H1 (cell line): ENCODE data around the gene F10. TPM values are rescaled to one million over a fixed set of nuclear protein-coding genes. Genes with fewer than 3 reads are reported as not detected.

Experiments used
- CTCF ChIA-PET: fragments of 300-600 bp; sonication (Branson Sonifier 250); formaldehyde crosslinking; loops from one replicate; lab custom pipeline; 2021; ENCODE audit not compliant: partially characterized antibody; lab: Charles Lee
- POLR2A ChIA-PET: fragments of 300-600 bp; sonication (Branson Sonifier 250); formaldehyde crosslinking; loops from one replicate; lab custom pipeline; 2021; ENCODE audit warnings: inconsistent platforms; ENCODE audit not compliant: partially characterized antibody; lab: Charles Lee
- DNase-seq, 2 experiments: peaks; one replicate each; pipeline versions ENCODE4 v3.0.0 to v3.0.0-alpha.2; 2010 to 2022; ENCODE audit warnings: low spot score in 2 of 2, low read depth in 1 of 2, mixed read lengths in 1 of 2
- FAIRE-seq: peaks from 2 replicates; lab custom pipeline; 2011; peaks lifted over from hg19 to GRCh38; lab: Jason Lieb, UNC
- H2AFZ ChIP-seq: 2 replicates; pipeline ENCODE4 v1.8.1; 2012; ENCODE audit warnings: low read length, inconsistent platforms
- H2AK5ac ChIP-seq: 2 replicates; pipeline ENCODE4 v1.6.1; 2013; ENCODE audit warnings: low read depth, low read length
- H2BK120ac ChIP-seq: replicated peaks from 2 replicates; pipeline ENCODE3; 2013; ENCODE audit warnings: low read depth, low read length, inconsistent platforms
- H2BK12ac ChIP-seq: 2 replicates; pipeline ENCODE4 v1.6.1; 2013; ENCODE audit warnings: low read depth, low read length
- H2BK15ac ChIP-seq: 2 replicates; pipeline ENCODE4 v1.6.1; 2013; ENCODE audit warnings: low read length
- H2BK20ac ChIP-seq: 2 replicates; pipeline ENCODE4 v1.6.1; 2013; ENCODE audit warnings: low read length
- H2BK5ac ChIP-seq: 2 replicates; pipeline ENCODE4 v1.6.1; 2013; ENCODE audit warnings: low read depth, low read length
- H3K14ac ChIP-seq: 2 replicates; pipeline ENCODE4 v1.6.1; 2013; ENCODE audit warnings: inconsistent platforms; ENCODE audit not compliant: insufficient read length
- H3K18ac ChIP-seq: 2 replicates; pipeline ENCODE4 v1.6.1; 2013; ENCODE audit warnings: low read length; ENCODE audit errors: extremely low read depth
- H3K23ac ChIP-seq: 2 replicates; pipeline ENCODE4 v1.6.1; 2013; ENCODE audit warnings: inconsistent platforms; ENCODE audit not compliant: insufficient read length
- H3K23me2 ChIP-seq: 2 replicates; pipeline ENCODE4 v1.6.1; 2013; ENCODE audit warnings: low read depth, low read length
- H3K27ac ChIP-seq: 2 replicates; pipeline ENCODE4 v1.6.1; 2011; ENCODE audit warnings: low read depth, low read length, inconsistent platforms
- H3K27me3 ChIP-seq, 4 experiments: replicated peaks in 1 of 4; 1 replicate in 1 of 4; 2 replicates in 3 of 4; pipeline versions ENCODE4 v1.6.1 to v1.8.1; 2011 to 2013; ENCODE audit warnings: low read length in 3 of 4, mild to moderate bottlenecking in 3 of 4, inconsistent platforms in 2 of 4, mixed read lengths in 2 of 4, moderate library complexity in 1 of 4; ENCODE audit not compliant: control insufficient read depth in 3 of 4, insufficient read depth in 3 of 4; ENCODE audit errors: extremely low read depth in 1 of 4
- H3K36me3 ChIP-seq, 4 experiments: 2 replicates each; pipeline versions ENCODE4 v1.6.1 to v1.8.1; 2011 to 2013; ENCODE audit warnings: mild to moderate bottlenecking in 4 of 4, low read length in 3 of 4, moderate library complexity in 2 of 4, control low read depth in 1 of 4, inconsistent platforms in 1 of 4; ENCODE audit not compliant: insufficient read depth in 4 of 4, control insufficient read depth in 2 of 4
- H3K4ac ChIP-seq: replicated peaks from 2 replicates; pipeline ENCODE3; 2013; ENCODE audit warnings: low read length, low read depth, mixed read lengths, inconsistent platforms; ENCODE audit not compliant: insufficient read length
- H3K4me1 ChIP-seq, 4 experiments: replicated peaks in 1 of 4; 1 replicate in 1 of 4; 2 replicates in 3 of 4; pipeline versions ENCODE4 v1.6.1 to v1.8.1; 2011 to 2013; ENCODE audit warnings: low read length in 3 of 4, inconsistent platforms in 2 of 4, mixed read lengths in 1 of 4; ENCODE audit not compliant: insufficient read depth in 4 of 4, control insufficient read depth in 3 of 4
- H3K4me2 ChIP-seq, 2 experiments: 2 replicates each; pipeline versions ENCODE4 v1.6.1 to v1.8.1; 2011 to 2013; ENCODE audit warnings: low read depth in 2 of 2, low read length in 2 of 2, control low read depth in 1 of 2, inconsistent platforms in 1 of 2, mild to moderate bottlenecking in 1 of 2; ENCODE audit not compliant: insufficient read depth in 1 of 2
- H3K4me3 ChIP-seq, 4 experiments: fragments of 200-600, 300-600 bp in 1 of 4; sonication (generic), shearing (Covaris generic), sonication (Bioruptor Twin) in 1 of 4; 2 replicates each; pipeline versions ENCODE4 v1.5.1 to v1.8.1; 2011 to 2016; ENCODE audit warnings: low read length in 4 of 4, low read depth in 3 of 4, control low read depth in 2 of 4, inconsistent platforms in 2 of 4, mild to moderate bottlenecking in 2 of 4, mixed read lengths in 1 of 4, moderate library complexity in 1 of 4; ENCODE audit not compliant: insufficient read depth in 2 of 4; ENCODE audit errors: extremely low read depth in 1 of 4
- H3K56ac ChIP-seq: replicated peaks from 2 replicates; pipeline ENCODE3; 2013; ENCODE audit warnings: low read depth, mild to moderate bottlenecking, mixed read lengths, low read length, inconsistent platforms; ENCODE audit not compliant: insufficient read length
- H3K79me1 ChIP-seq: 2 replicates; pipeline ENCODE4 v1.6.1; 2013; ENCODE audit warnings: low read depth, low read length, control low read depth
- H3K79me2 ChIP-seq, 2 experiments: 2 replicates each; pipeline versions ENCODE4 v1.6.1 to v1.8.1; 2012 to 2013; ENCODE audit warnings: low read length in 2 of 2, mild to moderate bottlenecking in 2 of 2, inconsistent platforms in 1 of 2; ENCODE audit not compliant: insufficient read depth in 2 of 2, control insufficient read depth in 1 of 2
- H3K9ac ChIP-seq, 4 experiments: replicated peaks in 1 of 4; 1 replicate in 1 of 4; 2 replicates in 3 of 4; pipeline versions ENCODE4 v1.6.1 to v1.8.1; 2011 to 2013; ENCODE audit warnings: low read depth in 3 of 4, low read length in 3 of 4, control low read depth in 2 of 4, mild to moderate bottlenecking in 2 of 4, moderate library complexity in 2 of 4, inconsistent platforms in 1 of 4; ENCODE audit errors: extremely low read depth in 1 of 4
- H3K9me3 ChIP-seq, 2 experiments: 2 replicates each; pipeline versions ENCODE4 v1.6.1 to v1.8.1; 2012 to 2013; ENCODE audit warnings: mild to moderate bottlenecking in 2 of 2, moderate library complexity in 2 of 2, control low read depth in 1 of 2, inconsistent platforms in 1 of 2, low read depth in 1 of 2, low read length in 1 of 2, mixed read lengths in 1 of 2; ENCODE audit not compliant: insufficient read depth in 2 of 2
- H4K20me1 ChIP-seq, 2 experiments: replicated peaks in 1 of 2; 2 replicates each; pipeline versions ENCODE3 to v1.8.1; 2011 to 2013; ENCODE audit warnings: inconsistent platforms in 2 of 2, low read length in 2 of 2, mild to moderate bottlenecking in 1 of 2; ENCODE audit not compliant: insufficient read depth in 2 of 2, control insufficient read depth in 1 of 2
- H4K5ac ChIP-seq: 2 replicates; pipeline ENCODE4 v1.6.1; 2013; ENCODE audit warnings: low read length, low read depth, mixed read lengths, inconsistent platforms; ENCODE audit not compliant: insufficient read length
- H4K8ac ChIP-seq: 2 replicates; pipeline ENCODE4 v1.8.0; 2013; ENCODE audit warnings: mild to moderate bottlenecking, moderate library complexity, low read length, inconsistent platforms; ENCODE audit not compliant: insufficient read depth; ENCODE audit errors: extremely low read depth
- H4K91ac ChIP-seq: replicated peaks from 2 replicates; pipeline ENCODE3; 2013; ENCODE audit warnings: low read length, mixed read lengths, inconsistent platforms; ENCODE audit not compliant: insufficient read length
- JUND ChIP-seq: IDR thresholded peaks from 2 replicates; pipeline ENCODE4 v1.6.1; 2011; ENCODE audit warnings: mild to moderate bottlenecking, improper control_type of control experiment, low read length
- MAX ChIP-seq: IDR thresholded peaks from 2 replicates; pipeline ENCODE4 v1.6.1; 2012; ENCODE audit warnings: inconsistent platforms
- WGBS, 2 experiments: shearing (Covaris generic) in 1 of 2; methylation state at CpG; one replicate each; pipeline versions ENCODE4 v1.1.6 to v1.1.7; 2013 to 2015; ENCODE audit warnings: low lambda C conversion rate in 2 of 2, mixed read lengths in 2 of 2, inconsistent platforms in 1 of 2, low coverage in 1 of 2, missing lambda C conversion rate in 1 of 2; ENCODE audit not compliant: insufficient replicate concordance in 2 of 2, insufficient coverage in 1 of 2, insufficient read length in 1 of 2; ENCODE audit errors: extremely low coverage in 1 of 2, missing lambda C conversion rate in 1 of 2; 5-methylcytosine and 5-hydroxymethylcytosine counted together
- polyA plus RNA-seq, 7 experiments: library from polyadenylated mRNA; depleted of rRNA in 3 of 7; stranded (reverse) in 5 of 7; unstranded in 2 of 7; fragments of >200 nt in 5 of 7; fragments of 200-250 nt in 2 of 7; gene quantifications; 1 replicate in 5 of 7; 2 replicates in 1 of 7; 4 replicates in 1 of 7; pipeline versions ENCODE4 v1.2.1 to v1.2.3, GENCODE V29; 2011 to 2013; ENCODE audit warnings: missing spikeins in 2 of 7, mixed read lengths in 2 of 7
- total RNA-seq: library from RNA; stranded (reverse); fragmentation: NEBNext Ultra II Directional; extraction: Animal tissue kit (Norgen Biotek cat#: 25700); gene quantifications from 2 replicates; pipeline ENCODE4 v1.2.1, GENCODE V29; 2021
- TF ChIP-seq, protein P1 (sequence below): IDR thresholded peaks from 2 replicates; pipeline ENCODE4 v1.6.1; 2011; ENCODE audit warnings: low read length, improper control_type of control experiment

F10 gene
- total and polyA plus RNA-seq, 2 of the 8 experiments (the other 6 are each of a cell fraction or from before 2014, with no cell fraction given), result 2.0 to 4.2 TPM

- Histone ChIP-seq H3K27me3 (no peaks in the 10 kb centered on the region), H2AK5ac (no peak overlapping the region), H3K9ac (no peak overlapping the region), H3K27ac (no peak overlapping the region; the same call in 1 of the 2 replicates), H3K4me3 (no peak overlapping the region), H3K23me2 (no peaks in the 10 kb centered on the region), H4K5ac (no peak overlapping the region), H2BK12ac (no peak overlapping the region), H3K14ac (no peak overlapping the region), H3K18ac (no peak overlapping the region), H4K8ac (no peak overlapping the region; the same call in 1 of the 2 replicates), H4K20me1 (no peaks in the 10 kb centered on the region), H3K4ac (no peak overlapping the region), H2AFZ (no peak overlapping the region), H3K23ac (no peak overlapping the region), H3K9me3 (no peaks in the 10 kb centered on the region), H2BK20ac (no peak overlapping the region), H3K56ac (no peak overlapping the region), H4K91ac (no peak overlapping the region), H2BK15ac (no peak overlapping the region), H2BK120ac (no peak overlapping the region), H2BK5ac (no peak overlapping the region; the same call in 1 of the 2 replicates), H3K79me1 (no peaks in the 10 kb centered on the region), H3K36me3 (peaks cover 0 to 3% (median 0%) of the 10 kb centered on the region in 4 experiments; a peak in 6 of 8 replicates), H3K4me1 (no peaks in the 10 kb centered on the region), H3K4me2 (no peak overlapping the region), H3K79me2 (no peaks in the 10 kb centered on the region)
- no peak for DNase-seq
- CTCF ChIA-PET, result interaction anchor here (1.2 to 2.8 kb wide), 3 partner anchors 8 to 41 kb away, joined by 3 to 16 read pairs (median 3); no protein-coding TSS in a partner anchor
- WGBS, 2 experiments, result 90% methylated on average over 32 of the region's 42 CpGs; no CpG with 5 or more reads in 1 of the 2 experiments
- no peak for FAIRE-seq
- POLR2A ChIA-PET, result no interaction called here
- TF ChIP-seq JUND, result no peak
- TF ChIP-seq, protein P1, sequence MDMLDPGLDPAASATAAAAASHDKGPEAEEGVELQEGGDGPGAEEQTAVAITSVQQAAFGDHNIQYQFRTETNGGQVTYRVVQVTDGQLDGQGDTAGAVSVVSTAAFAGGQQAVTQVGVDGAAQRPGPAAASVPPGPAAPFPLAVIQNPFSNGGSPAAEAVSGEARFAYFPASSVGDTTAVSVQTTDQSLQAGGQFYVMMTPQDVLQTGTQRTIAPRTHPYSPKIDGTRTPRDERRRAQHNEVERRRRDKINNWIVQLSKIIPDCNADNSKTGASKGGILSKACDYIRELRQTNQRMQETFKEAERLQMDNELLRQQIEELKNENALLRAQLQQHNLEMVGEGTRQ, result no peak
- TF ChIP-seq MAX, result no peak
These were observed 44.4 kb upstream of the F10 start for GRCh38 chr13:113077953-113078901.
